Activated CD8-positive, alpha-beta T cell treated with anti-CD3 and anti-CD28 coated beads for 36 hours (primary cell): ENCODE data around the gene FAM25G. TPM values are rescaled to one million over a fixed set of nuclear protein-coding genes. Genes with fewer than 3 reads are reported as not detected.

ENCODE experiments used
- ATAC-seq: fragments of 200-7000 bp; cut with Tn5 transposase; one replicate; pipeline ENCODE4 v1.10.0; 2021; ENCODE audit warnings: mild to moderate bottlenecking, moderate library complexity
- CTCF ChIA-PET: fragments of 350-600 bp; sonication (Branson Sonifier 250); formaldehyde crosslinking; loops from one replicate; lab custom pipeline; 2021; ENCODE audit warnings: antibody characterized with exemption; lab: Charles Lee
- POLR2A ChIA-PET: fragments of 350-600 bp; sonication (Branson Sonifier 250); formaldehyde crosslinking; loops from one replicate; lab custom pipeline; 2021; ENCODE audit warnings: antibody characterized with exemption; lab: Charles Lee
- DNase-seq: peaks from one replicate; pipeline ENCODE4 v3.0.0-alpha.2; 2020
- H3K27ac Mint-ChIP-seq: one replicate; pipeline ENCODE4 v1.8.0; 2021; ENCODE audit warnings: mild to moderate bottlenecking, mixed read lengths
- H3K27me3 Mint-ChIP-seq: one replicate; pipeline ENCODE4 v1.8.0; 2021; ENCODE audit warnings: mixed read lengths
- H3K36me3 Mint-ChIP-seq: one replicate; pipeline ENCODE4 v1.8.0; 2021; ENCODE audit warnings: low read depth, mixed read lengths
- H3K4me1 Mint-ChIP-seq: one replicate; pipeline ENCODE4 v1.8.0; 2021; ENCODE audit warnings: low read depth, mixed read lengths
- H3K4me3 Mint-ChIP-seq: one replicate; pipeline ENCODE4 v1.8.0; 2021; ENCODE audit warnings: mild to moderate bottlenecking, moderate library complexity, mixed read lengths
- H3K9me3 Mint-ChIP-seq: one replicate; pipeline ENCODE4 v1.8.0; 2021; ENCODE audit warnings: mixed read lengths
- CTCF ChIP-seq: fragments of 200-600 bp; IDR thresholded peaks from one replicate; pipeline ENCODE4 v1.8.0; 2022; ENCODE audit warnings: antibody characterized with exemption, mild to moderate bottlenecking
- intact Hi-C: fragments of 100-400 bp; cut with micrococcal nuclease; formaldehyde crosslinking; loops from one replicate; pipeline ENCODE4 v1.10.0; 2022
- total RNA-seq, 2 experiments: library from RNA; stranded (reverse); gene quantifications; one replicate each; pipeline ENCODE4 v1.2.3, GENCODE V29; 2021

The FAM25G gene
- total RNA-seq, 2 experiments from 2014 or later: not detected

GRCh38 chr10:47445720-47446119 lies 45.8 kb downstream of the FAM25G start:
- ATAC-seq (no peak), DNase-seq (no peak)
- TF ChIP-seq CTCF: no peak
- Mint-ChIP-seq H3K27me3 (peaks cover 12% of the 10 kb centered on the region), H3K9me3 (peaks cover 18% of the 10 kb centered on the region), H3K27ac (no peak overlapping the region), H3K4me1 (peaks cover 18% of the 10 kb centered on the region), H3K4me3 (no peak overlapping the region), H3K36me3 (peaks cover 3% of the 10 kb centered on the region)
- ChIA-PET CTCF (no interaction called here), POLR2A (no interaction called here)
- intact Hi-C loops: no loop called here

DNA sequence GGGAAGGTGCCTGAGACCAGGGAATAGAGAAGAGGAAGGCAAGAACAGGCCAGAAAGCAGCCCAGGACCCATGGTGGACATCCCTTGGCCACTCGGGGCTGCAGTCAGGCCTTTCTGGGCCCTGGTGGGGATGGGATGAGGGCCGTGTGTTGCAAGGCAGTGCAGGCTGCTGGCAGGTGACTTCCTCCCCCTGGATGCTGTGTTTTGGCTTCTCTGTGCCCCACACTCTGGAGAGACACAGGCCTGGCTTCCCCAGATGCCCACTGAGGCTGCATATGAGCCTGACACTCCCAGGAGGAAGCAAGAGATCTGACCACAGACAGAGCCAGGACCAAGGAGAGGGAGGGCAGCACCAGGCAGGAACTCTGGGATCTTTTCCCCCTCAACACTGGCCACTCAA lies 47.5 kb downstream of the FAM25G start:
- intact Hi-C loops: no loop called here
- Mint-ChIP-seq H3K27me3 (peaks cover 19% of the 10 kb centered on the region), H3K4me3 (no peak overlapping the region), H3K9me3 (peaks cover 18% of the 10 kb centered on the region), H3K4me1 (peaks cover 15% of the 10 kb centered on the region), H3K27ac (no peak overlapping the region), H3K36me3 (peaks cover 3% of the 10 kb centered on the region)
- DNase-seq (no peak), ATAC-seq (no peak)
- no peak for TF ChIP-seq CTCF
- CTCF ChIA-PET: no interaction called here
- POLR2A ChIA-PET: no interaction called here

DNA sequence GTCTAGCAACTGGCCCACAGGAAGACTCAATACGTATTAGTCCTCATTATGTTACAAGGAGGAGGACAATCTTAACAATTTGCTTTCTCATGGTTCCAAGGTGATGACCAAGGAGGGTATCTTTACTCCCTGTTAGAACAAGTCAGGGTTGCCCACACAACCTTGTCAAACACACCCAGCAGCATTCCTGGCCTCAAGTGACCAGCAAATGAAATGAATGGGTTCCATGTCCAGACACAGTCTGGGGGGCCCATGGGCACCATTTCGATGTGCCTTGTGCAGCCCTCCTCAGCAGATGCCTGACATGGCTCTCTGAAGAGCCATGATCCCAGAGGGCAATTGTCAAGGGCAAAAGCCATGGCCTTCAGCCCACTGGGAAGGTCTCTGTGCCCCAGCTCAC lies 48.4 kb downstream of the FAM25G start:
- no peak for ATAC-seq
- Mint-ChIP-seq H3K4me1 (peaks cover 6% of the 10 kb centered on the region), H3K27me3 (peaks cover 19% of the 10 kb centered on the region), H3K9me3 (peaks cover 18% of the 10 kb centered on the region), H3K4me3 (no peak overlapping the region), H3K27ac (no peak overlapping the region), H3K36me3 (peaks cover 3% of the 10 kb centered on the region)
- intact Hi-C loops: no loop called here
- no peak for DNase-seq
- TF ChIP-seq CTCF: no peak
- ChIA-PET CTCF (no interaction called here), POLR2A (no interaction called here)

DNA sequence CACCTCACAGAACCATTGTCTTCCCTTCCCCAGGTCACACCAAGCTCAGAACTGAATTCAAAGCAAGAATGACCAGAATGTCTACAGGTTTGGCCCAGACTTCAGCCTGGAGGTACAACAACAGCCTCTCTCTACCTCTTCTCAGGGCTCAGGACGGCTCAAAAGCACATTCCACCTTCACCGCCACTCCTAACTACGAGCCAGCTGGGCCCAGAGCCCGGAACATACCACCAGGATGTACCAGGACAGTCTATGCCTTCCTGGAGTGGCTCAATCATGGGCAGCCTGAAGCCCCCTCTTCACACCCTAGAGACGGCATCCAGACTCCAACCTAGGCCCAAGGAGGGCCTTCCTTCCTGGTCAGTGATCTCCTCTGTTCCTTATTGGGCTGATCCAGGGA lies 49.1 kb downstream of the FAM25G start:
- no peaks in the 10 kb centered on the region for H3K4me1 Mint-ChIP-seq
- no peak for TF ChIP-seq CTCF
- H3K9me3 Mint-ChIP-seq: peaks cover 15% of the 10 kb centered on the region
- H3K4me3 Mint-ChIP-seq: no peak overlapping the region
- H3K36me3 Mint-ChIP-seq: peaks cover 3% of the 10 kb centered on the region
- intact Hi-C loops: no loop called here
- ChIA-PET POLR2A (no interaction called here), CTCF (no interaction called here)
- H3K27ac Mint-ChIP-seq: no peak overlapping the region
- ATAC-seq (no peak), DNase-seq (no peak)
- peaks cover 16% of the 10 kb centered on the region for H3K27me3 Mint-ChIP-seq

- Mint-ChIP-seq H3K27ac (no peak overlapping the region), H3K27me3 (peaks cover 17% of the 10 kb centered on the region), H3K9me3 (peaks cover 16% of the 10 kb centered on the region), H3K4me3 (no peak overlapping the region), H3K36me3 (peaks cover 3% of the 10 kb centered on the region), H3K4me1 (no peaks in the 10 kb centered on the region)
- intact Hi-C loops: no loop called here
- DNase-seq: no peak
- TF ChIP-seq CTCF: no peak
- no peak for ATAC-seq
- ChIA-PET CTCF (no interaction called here), POLR2A (no interaction called here)
Measured at GRCh38 chr10:47441938-47442337, 49.6 kb downstream of the FAM25G start.
